Measurements from ENCODE around the gene TMCC2.
A peak's percentile ranks its signal among the peaks of the same experiment; 100 is the strongest.

Gene TMCC2

DNA sequence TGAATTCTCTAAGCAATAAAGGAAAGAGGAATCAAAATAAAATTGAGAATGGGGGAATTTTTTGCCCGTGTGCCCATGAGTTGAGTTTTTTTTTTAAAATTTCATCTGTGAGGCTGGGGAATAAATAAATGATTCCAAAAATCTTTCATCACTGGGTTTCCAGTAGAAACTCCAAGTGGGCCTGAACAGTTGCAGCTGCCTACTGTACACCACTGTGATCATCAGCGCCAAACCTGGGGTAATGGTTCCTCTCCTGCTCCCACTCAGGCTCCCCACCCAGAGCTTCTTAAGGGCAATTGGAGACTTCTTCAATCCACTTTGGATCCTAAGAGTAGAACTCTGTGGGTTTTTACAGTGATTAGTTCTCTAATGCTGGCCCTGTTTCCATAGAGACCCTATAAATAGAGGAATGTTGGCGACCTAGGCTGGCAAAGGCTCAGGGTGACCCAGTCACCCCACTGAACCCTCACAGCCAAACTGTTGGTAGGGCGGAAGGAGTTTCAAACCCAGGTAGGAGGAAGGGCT is 9.3 kb downstream of the TMCC2 start:
- Histone ChIP-seq H3K27me3 (ENCODE audit: control insufficient read depth, insufficient read depth, low read length) (no peaks in the 10 kb centered on the region), H3K9ac (ENCODE audit: low read length) (no peak overlapping the region), H3K27ac (ENCODE audit: low read depth, low read length) (no peak overlapping the region)

GRCh38 chr1:205237526-205238484 is 10.1 kb downstream of the TMCC2 start:
- Histone ChIP-seq H3K27ac (ENCODE audit: low read depth, low read length) (no peak overlapping the region), H3K4me3 (ENCODE audit: low read length) (no peak overlapping the region), H3K27me3 (ENCODE audit: control insufficient read depth, insufficient read depth, low read length) (no peaks in the 10 kb centered on the region), H3K36me3 (ENCODE audit: control insufficient read depth, insufficient read depth, low read length) (no peaks in the 10 kb centered on the region), H3K9ac (ENCODE audit: low read length) (no peak overlapping the region), H3K4me1 (ENCODE audit: control insufficient read depth, insufficient read depth, low read length) (peaks cover 7% of the 10 kb centered on the region)

More for the DNA sequence above, 9.3 kb downstream of the TMCC2 start:
- Histone ChIP-seq H3K36me3 (ENCODE audit: control insufficient read depth, insufficient read depth, low read length) (no peaks in the 10 kb centered on the region), H3K4me3 (ENCODE audit: low read length) (no peak overlapping the region), H3K4me1 (ENCODE audit: control insufficient read depth, insufficient read depth, low read length) (peaks cover 7% of the 10 kb centered on the region)

GRCh38 chr1:205239078-205239477 is 11.3 kb downstream of the TMCC2 start:
- no peak overlapping the region for H3K4me3 ChIP-seq (ENCODE audit: low read length)
- no peaks in the 10 kb centered on the region for H3K36me3 ChIP-seq (ENCODE audit: control insufficient read depth, insufficient read depth, low read length)
- no peaks in the 10 kb centered on the region for H3K27me3 ChIP-seq (ENCODE audit: control insufficient read depth, insufficient read depth, low read length)
- H3K4me1 ChIP-seq (ENCODE audit: control insufficient read depth, insufficient read depth, low read length), result peaks cover 7% of the 10 kb centered on the region
- no peak overlapping the region for H3K27ac ChIP-seq (ENCODE audit: low read depth, low read length)
- H3K9ac ChIP-seq (ENCODE audit: low read length), result no peak overlapping the region

DNA sequence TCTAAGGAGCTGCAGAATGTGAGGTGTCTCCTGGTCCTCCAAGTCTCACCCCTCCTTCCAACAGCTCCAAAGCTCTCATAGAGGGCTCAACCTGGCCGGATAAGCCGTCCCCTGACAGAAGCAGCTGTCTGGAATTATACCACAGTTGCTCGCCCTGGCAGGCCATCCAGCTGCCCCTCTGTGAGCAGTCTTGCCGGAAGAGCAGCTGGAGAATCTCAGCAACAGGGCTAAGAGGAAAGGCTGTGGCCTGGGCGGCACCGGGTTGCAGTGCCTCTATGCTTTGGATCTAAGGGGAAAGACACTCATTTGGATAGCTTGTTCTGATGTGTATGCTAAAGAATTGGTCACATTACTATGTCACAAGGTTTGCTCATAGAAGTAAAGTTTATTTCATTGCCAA is 12.4 kb downstream of the TMCC2 start:
- Histone ChIP-seq H3K4me3 (ENCODE audit: low read length) (no peak overlapping the region), H3K27me3 (ENCODE audit: control insufficient read depth, insufficient read depth, low read length) (no peaks in the 10 kb centered on the region), H3K36me3 (ENCODE audit: control insufficient read depth, insufficient read depth, low read length) (no peaks in the 10 kb centered on the region), H3K4me1 (ENCODE audit: control insufficient read depth, insufficient read depth, low read length) (peaks cover 7% of the 10 kb centered on the region), H3K9ac (ENCODE audit: low read length) (no peak overlapping the region), H3K27ac (ENCODE audit: low read depth, low read length) (no peak overlapping the region)

DNA sequence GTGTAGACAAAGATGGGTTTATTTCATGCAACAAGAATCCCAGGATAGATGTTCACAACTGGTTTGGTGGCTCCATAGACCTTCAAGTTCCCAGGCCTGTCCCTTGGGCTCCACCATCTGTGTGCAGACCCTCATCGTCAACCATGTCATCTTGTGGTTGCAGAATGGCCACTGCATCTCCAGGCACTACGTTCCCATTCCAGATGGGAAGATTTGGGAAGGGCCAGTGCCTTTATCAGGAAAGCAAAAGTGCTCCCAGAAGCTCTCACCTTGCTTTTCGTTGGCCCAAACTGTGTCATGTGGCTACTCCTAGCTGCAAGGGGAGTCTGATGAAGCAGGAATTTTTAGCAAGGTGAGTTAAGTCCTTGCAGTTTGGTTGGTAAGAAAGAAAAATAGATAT is 12.8 kb downstream of the TMCC2 start:
- no peaks in the 10 kb centered on the region for H3K27me3 ChIP-seq (ENCODE audit: control insufficient read depth, insufficient read depth, low read length)
- H3K9ac ChIP-seq (ENCODE audit: low read length), result no peak overlapping the region
- peaks cover 3% of the 10 kb centered on the region for H3K4me1 ChIP-seq (ENCODE audit: control insufficient read depth, insufficient read depth, low read length)
- H3K27ac ChIP-seq (ENCODE audit: low read depth, low read length), result no peak overlapping the region
- H3K4me3 ChIP-seq (ENCODE audit: low read length), result no peak overlapping the region
- no peaks in the 10 kb centered on the region for H3K36me3 ChIP-seq (ENCODE audit: control insufficient read depth, insufficient read depth, low read length)

DNA sequence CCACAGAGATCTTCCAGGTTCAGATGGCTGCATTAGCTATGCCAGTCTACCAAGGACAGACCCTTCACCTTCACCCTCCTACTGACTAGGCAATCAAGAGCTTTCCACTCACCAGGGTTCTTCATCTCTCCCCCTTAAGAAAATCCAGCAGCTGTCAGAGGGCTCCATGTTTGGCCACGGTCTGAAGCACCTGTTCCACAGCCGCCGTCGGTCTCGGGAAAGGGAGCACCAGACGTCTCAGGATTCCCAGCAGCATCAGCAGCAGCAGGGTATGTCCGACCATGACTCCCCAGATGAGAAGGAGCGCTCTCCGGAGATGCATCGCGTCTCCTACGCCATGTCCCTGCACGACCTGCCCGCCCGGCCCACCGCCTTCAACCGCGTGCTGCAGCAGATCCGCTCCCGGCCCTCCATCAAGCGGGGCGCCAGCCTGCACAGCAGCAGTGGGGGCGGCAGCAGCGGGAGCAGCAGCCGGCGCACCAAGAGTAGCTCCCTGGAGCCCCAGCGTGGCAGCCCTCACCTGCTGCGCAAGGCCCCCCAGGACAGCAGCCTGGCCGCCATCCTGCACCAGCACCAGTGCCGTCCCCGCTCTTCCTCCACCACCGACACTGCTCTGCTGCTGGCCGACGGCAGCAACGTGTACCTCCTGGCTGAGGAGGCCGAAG is 13.8 kb downstream of the TMCC2 start:
- Histone ChIP-seq H3K4me1 (ENCODE audit: control insufficient read depth, insufficient read depth, low read length) (peaks cover under 1% of the 10 kb centered on the region), H3K27me3 (ENCODE audit: control insufficient read depth, insufficient read depth, low read length) (no peaks in the 10 kb centered on the region), H3K27ac (ENCODE audit: low read depth, low read length) (no peak overlapping the region), H3K9ac (ENCODE audit: low read length) (no peak overlapping the region), H3K4me3 (ENCODE audit: low read length) (no peak overlapping the region), H3K36me3 (ENCODE audit: control insufficient read depth, insufficient read depth, low read length) (no peaks in the 10 kb centered on the region)

DNA sequence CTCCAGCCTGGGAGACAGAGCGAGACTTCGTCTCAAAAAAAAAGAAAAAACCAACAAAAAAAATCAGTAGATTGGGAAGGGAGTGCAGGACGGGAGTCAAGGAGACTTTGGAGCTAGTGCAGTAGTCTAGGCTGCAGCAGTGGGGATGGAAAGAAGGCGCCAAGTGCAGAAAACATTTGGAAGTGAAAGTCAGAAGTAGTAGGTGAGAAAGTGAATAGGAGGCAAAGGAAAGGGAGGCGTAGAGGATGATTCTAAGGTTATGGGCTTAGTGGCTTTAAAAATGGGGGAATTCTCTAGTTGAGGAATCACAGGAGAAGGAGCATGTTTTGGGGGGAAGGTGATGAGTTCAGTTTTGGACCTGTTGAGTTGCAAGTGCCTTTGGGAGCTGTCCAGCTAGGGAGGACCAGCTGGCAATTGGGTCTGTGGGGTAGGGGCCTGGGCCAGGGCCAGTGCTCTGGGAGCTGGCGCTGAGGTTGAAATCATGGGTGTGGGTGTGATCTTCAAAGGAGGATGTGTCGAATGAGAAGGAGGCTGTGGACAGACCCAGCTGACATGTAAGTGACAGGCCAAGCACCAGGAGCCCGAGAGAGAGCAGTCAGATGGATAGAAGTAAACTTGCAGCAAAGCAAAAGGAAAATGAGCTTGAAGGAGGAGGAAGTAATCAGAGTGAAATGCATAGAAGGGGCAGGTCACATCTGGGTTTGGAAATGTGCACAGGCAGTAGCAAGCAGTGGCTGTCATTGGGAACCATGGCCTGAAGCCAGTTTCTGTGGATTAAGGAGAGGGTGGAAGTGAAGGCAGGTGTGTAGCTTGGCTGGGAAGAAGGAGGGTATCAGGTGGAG is 15.8 kb downstream of the TMCC2 start:
- Histone ChIP-seq H3K27ac (ENCODE audit: low read depth, low read length) (no peak overlapping the region), H3K9ac (ENCODE audit: low read length) (no peak overlapping the region), H3K36me3 (ENCODE audit: control insufficient read depth, insufficient read depth, low read length) (no peaks in the 10 kb centered on the region), H3K4me3 (ENCODE audit: low read length) (no peak overlapping the region), H3K27me3 (ENCODE audit: control insufficient read depth, insufficient read depth, low read length) (no peaks in the 10 kb centered on the region), H3K4me1 (ENCODE audit: control insufficient read depth, insufficient read depth, low read length) (peaks cover 20% of the 10 kb centered on the region)

GRCh38 chr1:205244384-205244783 is 16.6 kb downstream of the TMCC2 start:
- Histone ChIP-seq H3K27me3 (ENCODE audit: control insufficient read depth, insufficient read depth, low read length) (no peaks in the 10 kb centered on the region), H3K36me3 (ENCODE audit: control insufficient read depth, insufficient read depth, low read length) (no peaks in the 10 kb centered on the region), H3K4me1 (ENCODE audit: control insufficient read depth, insufficient read depth, low read length) (peaks cover 29% of the 10 kb centered on the region), H3K27ac (ENCODE audit: low read depth, low read length) (no peak overlapping the region), H3K9ac (ENCODE audit: low read length) (no peak overlapping the region), H3K4me3 (ENCODE audit: low read length) (no peak overlapping the region)

DNA sequence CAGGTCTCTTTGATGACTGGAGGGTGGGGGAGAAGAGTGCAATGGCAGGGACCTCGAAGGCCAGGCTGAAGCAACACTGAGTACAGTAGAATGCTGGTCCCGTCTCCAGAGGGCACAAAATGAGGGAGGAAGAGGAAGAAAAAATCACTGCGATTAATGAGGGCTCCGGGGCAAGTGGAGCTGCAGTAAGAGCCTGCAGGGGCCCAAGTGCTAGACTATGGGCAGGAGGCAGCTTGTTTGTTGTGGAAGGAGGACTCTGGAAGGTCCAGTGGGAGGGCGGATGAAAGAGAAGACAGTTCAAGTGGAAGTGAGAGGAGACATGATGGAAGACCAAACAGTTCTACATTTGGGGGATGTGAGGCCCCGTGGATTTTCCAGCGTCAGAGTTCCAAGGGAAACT is 17.4 kb downstream of the TMCC2 start:
- Histone ChIP-seq H3K9ac (ENCODE audit: low read length) (no peak overlapping the region), H3K4me3 (ENCODE audit: low read length) (no peak overlapping the region), H3K36me3 (ENCODE audit: control insufficient read depth, insufficient read depth, low read length) (no peaks in the 10 kb centered on the region), H3K27ac (ENCODE audit: low read depth, low read length) (no peak overlapping the region), H3K4me1 (ENCODE audit: control insufficient read depth, insufficient read depth, low read length) (peaks cover 33% of the 10 kb centered on the region), H3K27me3 (ENCODE audit: control insufficient read depth, insufficient read depth, low read length) (no peaks in the 10 kb centered on the region)

- peaks cover 35% of the 10 kb centered on the region for H3K4me1 ChIP-seq (ENCODE audit: control insufficient read depth, insufficient read depth, low read length)
- no peak overlapping the region for H3K9ac ChIP-seq (ENCODE audit: low read length)
- no peak overlapping the region for H3K4me3 ChIP-seq (ENCODE audit: low read length)
- peak overlapping the region; percentile 43 for H3K27ac ChIP-seq (ENCODE audit: low read depth, low read length)
- H3K27me3 ChIP-seq (ENCODE audit: control insufficient read depth, insufficient read depth, low read length), result no peaks in the 10 kb centered on the region
- H3K36me3 ChIP-seq (ENCODE audit: control insufficient read depth, insufficient read depth, low read length), result no peaks in the 10 kb centered on the region
Measured at GRCh38 chr1:205246351-205247119, 18.8 kb downstream of the TMCC2 start.

DNA sequence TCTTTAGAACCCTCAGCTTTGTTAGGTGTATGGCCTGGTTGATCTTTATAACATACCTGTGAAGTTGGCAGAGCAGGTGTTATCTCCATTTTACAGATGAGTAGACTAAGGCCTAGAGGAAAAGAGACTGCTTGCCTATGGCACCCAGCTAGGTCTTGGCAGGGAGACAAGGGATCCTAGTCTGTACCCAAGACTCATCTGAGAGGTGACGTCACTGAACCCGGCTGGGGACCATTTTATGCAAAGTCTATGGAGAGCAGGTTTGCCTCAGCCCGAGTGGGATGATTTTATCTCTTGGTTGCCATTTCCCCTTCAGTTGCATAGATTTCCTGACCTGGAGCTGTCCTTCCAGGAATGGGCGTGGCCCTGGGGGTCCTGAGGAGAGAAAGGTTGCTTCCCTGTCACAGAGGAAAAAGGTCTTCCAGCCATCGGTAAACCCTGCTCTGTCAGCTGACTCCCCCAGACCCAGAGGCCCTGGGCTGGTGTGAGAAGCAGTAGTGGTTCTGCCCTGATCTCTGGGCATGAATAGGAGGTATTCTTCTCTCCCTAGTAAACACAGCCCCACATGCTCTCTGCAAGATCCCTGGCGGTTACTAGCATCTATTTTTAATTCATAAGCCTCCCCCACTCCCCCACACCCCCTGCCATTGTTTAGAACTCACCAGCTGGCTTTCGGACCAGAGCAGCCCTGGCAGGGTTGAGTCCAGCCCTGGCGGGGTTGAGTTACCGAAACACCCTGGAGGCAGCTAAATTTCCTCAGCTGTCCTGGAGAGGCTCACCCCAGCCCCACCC is 19.6 kb downstream of the TMCC2 start:
- Histone ChIP-seq H3K4me3 (ENCODE audit: low read length) (no peak overlapping the region), H3K4me1 (ENCODE audit: control insufficient read depth, insufficient read depth, low read length) (peaks cover 35% of the 10 kb centered on the region)

More for the DNA sequence above, 19.6 kb downstream of the TMCC2 start:
- H3K27ac ChIP-seq (ENCODE audit: low read depth, low read length), result peak overlapping the region; percentile 48
- H3K36me3 ChIP-seq (ENCODE audit: control insufficient read depth, insufficient read depth, low read length), result no peaks in the 10 kb centered on the region
- no peak overlapping the region for H3K9ac ChIP-seq (ENCODE audit: low read length)
- H3K27me3 ChIP-seq (ENCODE audit: control insufficient read depth, insufficient read depth, low read length), result no peaks in the 10 kb centered on the region
